ENCODE data around the gene GET3. TPM values are rescaled to one million over a fixed set of nuclear protein-coding genes. Genes with fewer than 3 reads are reported as not detected.

The GET3 gene
- polyA plus RNA-seq, 3 donors = 76.6 to 94.6 (median 82.7) TPM

- no peak for DNase-seq (ENCODE audit: extremely low read depth in 1 of 11, low read depth in 9 of 11, low spot score in 4 of 11)
Measured at GRCh38 chr19:12767666-12768065, 30.4 kb downstream of the GET3 start.

DNA sequence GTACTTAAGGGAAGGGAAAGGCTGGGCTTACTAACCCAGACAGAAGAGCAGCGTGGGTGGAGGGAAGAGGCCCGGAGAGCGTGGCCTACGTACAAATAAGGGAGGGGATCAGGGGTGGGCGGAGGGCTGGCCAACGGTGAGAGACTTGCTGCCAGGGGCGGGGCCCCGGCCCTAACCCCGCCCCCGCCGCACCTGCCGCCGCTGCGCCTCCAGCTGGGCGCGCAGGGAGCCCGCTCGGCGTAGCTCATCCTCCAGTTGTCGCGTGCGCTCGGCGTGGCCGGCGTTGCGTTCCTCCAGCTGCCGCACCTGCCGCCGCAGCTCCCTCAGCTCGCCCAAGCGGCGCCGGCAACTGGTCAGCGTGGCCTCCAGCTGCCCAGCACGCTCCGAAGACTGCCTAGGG is 32.4 kb downstream of the GET3 start:
- no peak for DNase-seq (ENCODE audit: extremely low read depth in 1 of 11, low read depth in 9 of 11, low spot score in 4 of 11)

DNA sequence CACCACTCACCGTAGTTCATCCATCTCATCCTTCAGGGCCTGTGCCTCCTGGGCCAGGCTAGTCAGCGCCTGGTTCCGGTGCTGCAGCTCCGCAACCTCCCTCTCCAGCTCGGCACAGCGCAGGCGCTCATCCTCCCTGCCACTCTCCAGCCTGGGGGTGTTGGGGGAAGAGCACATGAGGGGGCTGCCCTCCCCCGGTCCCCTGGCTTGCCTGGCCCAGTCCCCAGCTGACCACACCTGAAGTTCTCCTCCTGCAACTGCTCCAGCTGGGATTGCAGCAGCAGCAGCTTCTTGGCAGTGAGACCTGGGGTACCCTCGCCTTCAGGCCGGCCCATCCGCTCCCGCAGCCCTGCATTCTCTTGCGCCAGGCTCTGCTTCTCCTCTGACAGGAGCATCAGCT is 33.6 kb downstream of the GET3 start:
- DNase-seq (ENCODE audit: extremely low read depth in 1 of 11, low read depth in 9 of 11, low spot score in 4 of 11) = no peak

DNA sequence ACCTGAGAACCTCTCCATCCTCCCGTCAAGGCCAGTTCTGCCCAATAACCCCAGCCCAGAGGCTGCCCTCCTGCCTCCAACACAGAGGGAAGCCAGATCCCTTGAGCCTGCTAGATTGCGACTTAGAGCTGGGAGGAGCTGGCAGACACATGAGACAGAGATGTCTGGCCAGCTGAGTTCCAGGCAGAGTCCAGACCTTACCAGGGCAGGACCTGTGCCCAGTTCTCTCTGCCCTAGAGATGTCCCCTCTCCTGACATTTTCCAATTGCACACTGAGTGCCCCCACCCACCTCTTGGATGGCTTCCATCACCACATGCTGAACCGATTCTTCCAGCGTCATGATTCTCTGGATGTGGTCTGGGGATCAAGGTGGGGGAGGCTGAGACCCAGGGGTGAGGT is 35.0 kb downstream of the GET3 start:
- DNase-seq (ENCODE audit: extremely low read depth in 1 of 11, low read depth in 9 of 11, low spot score in 4 of 11) = no peak

DNA sequence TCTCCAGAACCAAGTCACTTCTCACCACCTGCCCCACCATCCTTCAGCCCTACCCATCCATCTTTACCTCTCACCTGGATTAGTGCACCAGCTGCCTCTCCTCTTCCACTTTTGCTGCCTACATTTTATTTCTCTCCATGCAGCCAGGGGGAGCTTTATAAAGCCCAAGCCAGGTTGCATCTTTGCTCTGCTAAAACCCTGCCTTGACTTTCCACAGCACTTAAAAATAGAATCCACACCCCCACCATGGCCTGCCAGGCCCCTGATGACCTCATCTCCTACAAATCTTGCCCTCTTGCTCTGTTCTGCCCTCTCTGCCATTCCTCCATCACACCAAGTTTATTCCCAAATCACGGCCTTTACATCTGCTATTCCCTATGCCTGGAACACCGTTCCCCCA is 36.3 kb downstream of the GET3 start:
- no peak for DNase-seq (ENCODE audit: extremely low read depth in 1 of 11, low read depth in 9 of 11, low spot score in 4 of 11)

- peak in 1 of 11 donors; percentile 84 for DNase-seq (ENCODE audit: extremely low read depth in 1 of 11, low read depth in 9 of 11, low spot score in 4 of 11)
Measured at GRCh38 chr19:12774588-12775555, 37.6 kb downstream of the GET3 start, which contains the start of gene HOOK2. HOOK2 (minus strand) TSS chr19:12775552; CDS start chr19:12775449, 103 bp downstream.

DNA sequence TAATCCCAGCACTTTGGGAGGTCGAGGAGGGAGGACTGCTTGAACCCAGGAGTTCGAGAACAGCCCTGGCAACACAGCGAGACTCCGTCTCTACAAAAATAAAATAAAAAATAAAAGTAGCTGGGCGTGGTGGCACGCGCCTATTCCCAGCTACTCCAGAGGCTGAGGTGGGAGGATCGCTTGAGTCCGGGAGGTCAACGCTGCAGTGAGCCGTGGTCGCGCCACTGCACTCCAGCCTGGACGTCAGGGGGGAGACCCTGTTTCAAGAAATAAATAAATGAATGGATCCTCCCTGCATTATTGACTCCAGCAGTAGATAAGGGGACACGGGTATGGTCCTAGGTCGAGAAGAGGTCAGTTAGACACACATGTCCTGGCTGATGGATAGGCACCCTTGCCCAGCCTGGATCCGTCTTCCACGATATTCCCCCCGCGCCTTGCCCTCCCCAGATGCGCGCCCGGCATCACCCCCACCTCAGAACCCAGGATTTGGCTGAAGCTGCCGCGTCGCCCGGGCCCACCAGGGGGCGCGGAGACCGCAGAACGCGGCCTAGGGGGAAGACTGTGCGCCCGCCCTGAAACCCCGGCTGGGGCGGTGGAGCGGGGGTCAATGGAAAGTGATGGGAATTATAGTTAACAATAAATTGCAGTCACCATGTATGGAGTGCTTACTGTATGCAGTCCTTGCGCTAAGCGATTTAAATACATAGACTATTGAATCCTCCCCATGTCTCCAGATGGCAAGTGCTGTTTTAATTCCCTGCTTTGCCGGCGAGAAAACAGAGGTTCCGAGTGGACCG is 40.1 kb downstream of the GET3 start:
- DNase-seq (ENCODE audit: extremely low read depth in 1 of 11, low read depth in 9 of 11, low spot score in 4 of 11) = no peak

DNA sequence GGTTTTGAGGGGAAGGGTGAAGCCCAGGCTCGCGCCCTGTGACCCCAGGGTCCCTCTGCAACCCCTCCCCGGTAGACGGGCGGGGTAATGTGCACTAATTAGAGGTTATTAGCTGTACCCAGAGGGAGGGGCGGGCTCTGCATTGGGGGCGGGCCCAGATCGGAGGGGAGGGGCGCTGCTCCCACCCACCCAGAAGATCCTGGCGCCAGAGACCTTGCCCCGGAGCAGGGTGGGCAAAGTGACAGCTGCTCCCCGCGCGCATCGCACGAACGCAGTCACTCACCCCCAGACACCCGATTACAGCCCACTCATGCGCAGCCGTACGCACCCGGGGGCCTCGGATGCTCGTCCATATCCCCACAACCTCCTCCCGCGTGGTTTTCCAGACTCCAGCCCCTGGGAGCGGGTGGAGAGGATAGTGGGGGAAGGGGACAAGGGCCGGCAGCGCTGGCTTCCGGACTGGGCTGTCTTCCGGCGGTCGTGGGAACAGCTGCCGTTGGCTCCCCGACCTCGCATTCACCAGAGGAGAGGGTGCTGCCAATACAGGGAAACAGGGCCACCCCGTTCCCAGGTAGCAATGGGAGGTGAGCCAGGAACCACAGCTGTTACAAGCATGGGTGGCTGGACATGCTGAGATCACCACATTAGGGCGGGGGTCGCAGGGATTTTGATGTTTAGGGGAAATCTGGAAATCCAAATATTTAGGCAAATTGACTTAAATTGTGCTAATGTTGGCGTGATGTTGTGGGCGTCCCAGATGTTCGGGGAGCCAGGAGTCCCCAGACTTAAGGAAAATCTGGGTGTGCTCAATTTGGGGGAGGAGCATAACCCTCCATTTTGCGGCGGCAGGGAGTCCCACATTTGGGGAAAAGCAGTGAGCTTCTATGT is 41.0 kb downstream of the GET3 start:
- DNase-seq (ENCODE audit: extremely low read depth in 1 of 11, low read depth in 9 of 11, low spot score in 4 of 11) = no peak

- DNase-seq (ENCODE audit: extremely low read depth in 1 of 11, low read depth in 9 of 11, low spot score in 4 of 11) = no peak
Measured at GRCh38 chr19:12778905-12779161, 41.5 kb downstream of the GET3 start.

DNA sequence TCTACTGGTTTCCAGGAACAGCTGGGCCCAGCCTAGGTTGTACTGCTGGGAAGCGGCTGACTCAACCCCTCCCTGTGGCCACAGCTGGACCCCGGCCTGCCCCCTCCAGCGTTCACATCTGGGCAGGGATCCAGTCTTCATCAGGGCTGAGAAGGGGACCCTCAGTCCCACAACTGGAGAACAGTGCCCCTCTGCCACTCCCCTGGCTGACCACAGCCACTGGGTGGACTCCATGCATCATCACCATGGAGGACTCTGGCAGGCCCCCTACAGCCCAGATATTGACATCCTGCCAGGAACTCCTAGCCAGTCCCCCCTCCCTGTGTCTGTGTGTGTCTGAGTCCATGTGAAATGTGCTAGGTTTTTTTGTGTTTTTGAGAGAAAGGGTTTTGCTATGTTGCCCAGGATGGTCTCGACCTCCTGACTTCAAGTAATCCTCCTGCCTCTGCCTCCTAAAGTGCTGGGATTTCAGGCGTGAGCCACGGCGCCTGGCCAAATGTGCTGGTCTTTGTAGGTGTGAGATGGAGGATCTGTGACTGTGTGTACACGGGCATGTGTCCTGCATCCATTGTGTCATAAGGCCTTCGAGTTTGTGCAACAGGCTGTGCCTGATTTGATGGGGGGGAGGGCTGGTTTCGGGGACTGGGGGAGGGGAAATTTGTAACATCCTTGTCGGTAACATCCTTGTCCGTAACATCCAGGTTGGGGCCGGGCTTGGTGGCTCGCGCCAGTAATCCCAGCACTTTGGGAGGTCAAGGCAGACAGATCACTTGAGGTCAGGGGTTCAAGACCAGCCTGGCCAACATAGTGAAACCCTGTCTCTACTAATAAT is 42.1 kb downstream of the GET3 start:
- no peak for DNase-seq (ENCODE audit: extremely low read depth in 1 of 11, low read depth in 9 of 11, low spot score in 4 of 11)

GRCh38 chr19:12782174-12782423 is 44.8 kb downstream of the GET3 start:
- no peak for DNase-seq (ENCODE audit: extremely low read depth in 1 of 11, low read depth in 9 of 11, low spot score in 4 of 11)

DNA sequence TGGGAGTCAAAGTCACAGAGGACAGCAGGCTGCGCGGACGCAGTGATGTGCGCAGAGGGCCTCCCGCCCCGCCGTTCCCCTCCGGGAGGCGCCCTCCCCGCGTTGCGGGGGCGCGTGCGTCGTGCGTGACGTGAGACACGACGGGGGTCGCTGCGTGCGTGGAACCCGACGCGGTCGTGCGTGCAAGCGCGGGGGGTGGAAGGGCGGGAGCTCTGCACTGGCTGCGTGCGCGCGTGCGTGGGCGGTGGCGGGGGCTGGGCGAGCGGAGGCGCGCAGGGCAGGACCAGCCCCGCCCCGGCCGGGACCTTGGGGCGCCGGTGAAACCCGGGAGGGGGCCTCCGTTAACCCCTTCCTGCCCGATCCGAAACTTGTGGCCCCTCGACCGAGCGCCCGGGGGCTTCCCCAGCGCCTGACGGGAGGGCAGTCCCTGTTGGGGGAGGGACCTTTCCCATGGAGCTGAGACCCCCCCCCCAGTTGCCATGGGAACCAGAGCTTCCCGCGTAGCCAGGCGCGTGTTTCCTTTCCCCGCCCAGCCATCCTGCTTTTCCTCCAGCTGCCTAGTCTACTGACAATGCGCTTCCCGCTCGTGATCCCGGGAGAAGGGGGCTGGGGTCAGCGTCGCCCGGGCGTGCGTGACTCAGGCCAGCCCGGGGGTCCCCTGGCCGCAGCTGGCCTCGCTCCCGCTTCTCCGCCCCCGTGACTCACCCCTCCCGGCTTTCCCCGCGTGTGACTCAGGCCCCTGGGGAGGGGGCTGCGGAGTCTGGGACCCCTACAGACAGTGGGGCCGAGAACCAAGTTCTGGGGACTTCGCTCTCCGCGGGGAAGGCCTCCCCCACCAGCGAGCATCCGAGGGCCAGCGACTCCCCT is 45.4 kb downstream of the GET3 start:
- DNase-seq (ENCODE audit: extremely low read depth in 1 of 11, low read depth in 9 of 11, low spot score in 4 of 11) = peak in 1 of 11 donors; percentile 81

DNA sequence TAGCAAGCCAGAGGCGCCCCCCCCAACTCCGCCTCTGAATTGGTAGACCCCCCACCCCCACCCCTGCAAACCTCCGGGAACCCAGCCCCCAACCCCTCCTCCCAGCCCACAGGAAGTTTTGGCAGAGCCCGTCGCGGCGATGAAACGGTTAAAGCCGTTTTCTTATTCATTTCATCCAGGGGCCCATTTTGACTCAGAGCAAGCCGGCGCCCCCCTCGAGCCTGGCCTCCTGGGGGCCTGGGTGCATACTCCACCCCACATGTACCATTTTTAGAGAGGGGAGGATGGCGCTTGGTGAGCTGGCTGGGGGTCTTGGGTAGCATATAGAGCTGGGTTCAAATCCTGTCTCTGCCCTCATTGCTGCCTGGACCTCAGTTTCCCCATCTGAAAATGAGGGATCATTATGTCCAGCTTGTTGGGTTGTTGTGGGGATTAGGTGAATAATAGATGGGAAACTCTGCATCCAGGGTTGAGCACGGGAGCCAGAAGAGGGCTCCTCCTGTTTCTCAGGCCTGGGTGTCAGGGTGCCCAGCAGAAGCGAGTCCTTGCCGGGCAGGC is 46.1 kb downstream of the GET3 start:
- DNase-seq (ENCODE audit: extremely low read depth in 1 of 11, low read depth in 9 of 11, low spot score in 4 of 11) = no peak

GRCh38 chr19:12783849-12784393 is 46.6 kb downstream of the GET3 start:
- no peak for DNase-seq (ENCODE audit: extremely low read depth in 1 of 11, low read depth in 9 of 11, low spot score in 4 of 11)

- DNase-seq (ENCODE audit: extremely low read depth in 1 of 11, low read depth in 9 of 11, low spot score in 4 of 11) = no peak
Measured at GRCh38 chr19:12784394-12784870, 47.1 kb downstream of the GET3 start.

DNA sequence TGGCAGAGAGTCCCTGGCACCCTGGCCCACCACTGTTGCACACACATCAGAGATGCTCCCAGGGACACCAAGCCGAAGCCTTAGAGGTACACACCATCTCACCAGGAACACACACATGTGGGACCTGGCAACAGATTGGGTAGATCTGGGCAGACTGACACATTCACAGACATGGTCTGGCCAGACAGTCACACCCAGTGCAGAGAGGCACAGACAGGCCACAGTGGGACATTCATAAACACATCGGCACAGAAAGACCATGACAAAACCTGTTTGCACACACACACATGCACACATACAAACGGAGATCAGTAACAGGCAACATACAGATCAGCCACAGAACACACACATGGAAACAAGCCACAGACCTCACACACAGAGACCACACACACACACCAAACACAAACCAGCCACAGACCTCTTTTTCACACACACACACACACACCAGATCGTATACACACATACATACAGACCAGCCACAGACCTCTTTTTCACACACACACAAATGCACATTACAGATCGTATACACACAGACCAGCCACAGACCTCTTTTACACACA is 47.7 kb downstream of the GET3 start:
- DNase-seq (ENCODE audit: extremely low read depth in 1 of 11, low read depth in 9 of 11, low spot score in 4 of 11) = no peak

All from renal cortex interstitium (tissue), 11 donors.